ENCODE results near the gene IFIT1B. TPM values are rescaled to one million over a fixed set of nuclear protein-coding genes. Genes with fewer than 3 reads are reported as not detected.

Gene IFIT1B
- total and polyA plus RNA-seq, 10 of the 15 experiments (the other 5 are each of a cell fraction or from before 2014, with no cell fraction given): 0.04 TPM; not detected in 9

GRCh38 chr10:89346405-89347254 lies 31.2 kb upstream of the IFIT1B start:
- H3K27me3 ChIP-seq (replicated peaks in 1 of 2; ENCODE audit: control insufficient read depth in 2 of 2, insufficient read depth in 2 of 2, low read length in 1 of 2): no peaks in the 10 kb centered on the region
- in situ Hi-C loops (cut with MboI) (no loop called here), intact Hi-C loops (cut with micrococcal nuclease; ENCODE audit: unreplicated experiment) (no loop called here)
- FAIRE-seq (no peak), ATAC-seq (no peak), DNase-seq (ENCODE audit: low read depth, low spot score) (no peak)
- BruUV-seq (replicated peaks): no TSS peak
- no peak for TF ChIP-seq ZNF207 (IDR thresholded peaks at IDR 0.05; ENCODE audit: borderline replicate concordance)
- TF ChIP-seq SPI1 (IDR thresholded peaks at IDR 0.05; ENCODE audit: borderline replicate concordance, insufficient read depth, low read depth, low read length): no peak
- no peak for TF ChIP-seq ZBED1 (IDR thresholded peaks at IDR 0.05; ENCODE audit: borderline replicate concordance)
- TF ChIP-seq ZBTB4 (CRISPR knock-in tag; IDR thresholded peaks at IDR 0.05): no peak
- no peak for TF ChIP-seq RELA (IDR thresholded peaks at IDR 0.05; ENCODE audit: borderline replicate concordance, partially characterized antibody)
- POLR2A ChIA-PET: interaction anchor here (1.1 to 1.3 kb wide), 2 partner anchors 12 to 22 kb away, joined by 3 to 4 read pairs; no protein-coding TSS in a partner anchor
- SMC1A ChIA-PET (ENCODE audit: uncharacterized antibody, unreplicated experiment): interaction anchor here (0.9 to 8.3 kb wide), 5 partner anchors 9 to 91 kb away, joined by 3 to 97 read pairs (median 3); partner anchors contain the start of genes IFIT1 and IFIT5
- whole genome bisulfite sequencing (ENCODE audit: insufficient coverage, insufficient replicate concordance, low lambda C conversion rate, missing lambda C conversion rate): 97% methylated on average over 4 of the region's 4 CpGs
- H3K4me1 ChIP-seq (ENCODE audit: control insufficient read depth, insufficient read depth, low read length): peaks cover 35% of the 10 kb centered on the region
- no peak overlapping the region for H3K9ac ChIP-seq (ENCODE audit: control insufficient read depth, insufficient read depth, low read length)
- no peak overlapping the region for H3K4me3 ChIP-seq
- no peak overlapping the region for H2AFZ ChIP-seq (ENCODE audit: control insufficient read depth, low read depth, low read length)
- no peaks in the 10 kb centered on the region for H3K79me2 ChIP-seq (ENCODE audit: control insufficient read depth, insufficient read depth, low read length)
- H3K9me3 ChIP-seq (replicated peaks; ENCODE audit: control insufficient read depth, insufficient read depth, low read length): no peaks in the 10 kb centered on the region
- RAD21 ChIA-PET (ENCODE audit: unreplicated experiment): interaction anchor here (1.6 to 4.1 kb wide), 3 partner anchors 17 to 44 kb away, joined by 3 to 23 read pairs (median 5); no protein-coding TSS in a partner anchor
- H3K36me3 ChIP-seq (ENCODE audit: control insufficient read depth in 2 of 2, insufficient read depth in 2 of 2, low read length in 1 of 2): no peaks in the 10 kb centered on the region
- no peak overlapping the region for H3K27ac ChIP-seq (ENCODE audit: control insufficient read depth, insufficient read depth)
- H4K20me1 ChIP-seq (ENCODE audit: control insufficient read depth, insufficient read depth): no peaks in the 10 kb centered on the region
- no peak overlapping the region for H3K4me2 ChIP-seq (ENCODE audit: control insufficient read depth, insufficient read depth)
- CTCF ChIA-PET: interaction anchor here (0.5 to 4.5 kb wide), 7 partner anchors 9 to 414 kb away, joined by 3 to 39 read pairs (median 4); no protein-coding TSS in a partner anchor
